Activated CD4-positive, alpha-beta T cell treated with anti-CD3 and anti-CD28 coated beads for 48 hours (primary cell): ENCODE data around the gene AFDN.
"Not testable (repeated sequence)": the region's sequence is repeated elsewhere in the genome, so short reads cannot be mapped to it uniquely, and the experiment has no call there.

Source experiments
- DNase-seq: peaks from one replicate; pipeline ENCODE4 v3.0.0-alpha.2; 2020

Gene AFDN

GRCh38 chr6:167985911-167986595 lies 159.3 kb downstream of the AFDN start:
- DNase-seq, result no peak

- no peak for DNase-seq
Observed at GRCh38 chr6:167987396-167988153, 160.9 kb downstream of the AFDN start.

- DNase-seq, result no peak
Observed at GRCh38 chr6:167988154-167988495, 161.4 kb downstream of the AFDN start.

GRCh38 chr6:167988945-167989841 lies 162.5 kb downstream of the AFDN start:
- DNase-seq, result no peak

- no peak for DNase-seq
Observed at GRCh38 chr6:167990016-167990945, 163.6 kb downstream of the AFDN start.

- DNase-seq, result no peak
Observed at GRCh38 chr6:167993169-167993568, 166.5 kb downstream of the AFDN start.

DNA sequence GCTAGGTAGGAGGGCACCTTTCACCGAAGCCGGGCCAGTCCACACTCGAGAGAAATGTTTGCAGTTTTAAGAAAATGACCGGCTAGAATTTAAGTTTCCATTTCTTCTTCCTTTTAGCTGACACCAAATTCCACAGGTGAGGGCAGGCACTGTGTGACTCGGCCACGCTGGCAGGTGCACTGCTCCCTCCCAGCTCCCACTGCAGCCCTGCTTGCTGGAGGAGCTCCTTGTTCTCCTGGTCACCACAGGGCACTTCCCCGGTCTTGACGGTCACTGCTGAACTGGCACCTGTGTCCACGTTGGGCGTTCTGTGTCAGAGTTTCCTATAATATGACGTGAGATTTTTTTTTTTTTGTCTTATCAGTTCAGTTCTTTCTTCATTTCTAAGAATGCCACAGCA lies 167.1 kb downstream of the AFDN start:
- no peak for DNase-seq

- DNase-seq, result no peak
Observed at GRCh38 chr6:167995302-167995701, 168.6 kb downstream of the AFDN start.

DNA sequence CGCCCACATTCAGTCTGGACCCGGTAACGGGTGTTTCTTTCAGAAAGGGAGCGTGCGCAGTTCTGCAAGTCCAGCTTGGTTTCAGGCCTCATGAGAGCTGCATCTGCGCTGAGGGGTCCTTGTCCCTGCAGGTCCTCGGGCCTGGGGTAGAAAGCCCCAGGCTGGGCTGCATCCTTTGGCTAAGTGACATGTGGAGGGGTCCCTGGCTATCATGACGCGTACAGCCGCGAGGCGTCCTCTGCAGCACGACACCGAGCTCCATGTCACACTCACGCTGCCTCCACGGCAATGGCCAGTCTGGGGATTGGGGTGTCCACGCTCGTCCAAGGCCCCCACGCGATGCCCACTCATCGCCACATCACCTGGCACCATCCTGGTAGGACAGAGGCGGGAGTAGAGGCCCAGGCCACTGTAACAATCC lies 169.0 kb downstream of the AFDN start:
- no peak for DNase-seq

DNA sequence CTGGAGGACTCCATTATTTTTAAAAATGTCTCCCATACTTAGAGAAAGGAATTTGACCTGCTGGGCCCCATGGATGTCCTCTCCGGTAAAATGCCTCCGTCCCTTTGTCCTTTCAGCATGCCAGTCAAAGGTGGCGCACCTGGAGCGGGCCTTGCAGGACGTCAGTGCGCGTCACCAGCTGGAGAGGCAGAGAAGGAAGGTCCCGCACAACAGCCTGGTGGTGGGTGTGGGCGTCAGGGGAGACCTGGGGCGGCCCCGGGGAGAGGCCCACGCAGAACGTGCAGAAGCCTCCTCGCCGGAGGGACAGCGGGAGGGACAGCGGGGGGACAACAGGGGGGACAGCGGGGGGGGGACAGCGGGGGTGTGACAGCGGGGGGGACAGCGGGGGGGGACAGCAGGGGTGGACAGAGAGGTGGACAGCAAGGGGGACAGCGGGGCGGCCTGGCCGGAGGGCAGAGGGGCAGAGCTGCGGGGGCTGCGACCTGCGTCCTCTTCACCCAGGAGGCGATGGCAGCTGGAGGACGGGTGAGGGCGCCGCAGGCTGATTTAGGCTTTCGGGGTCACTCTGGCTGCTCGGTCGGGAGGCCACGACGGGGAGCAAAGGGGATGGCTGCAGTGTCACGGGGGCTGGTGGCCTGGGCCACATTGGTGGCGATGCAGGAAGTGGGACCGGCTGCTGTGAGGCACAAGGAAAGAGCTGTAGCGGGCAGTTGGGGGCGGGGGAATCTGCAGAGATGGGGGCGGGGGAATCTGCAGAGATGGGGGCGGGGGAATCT lies 169.9 kb downstream of the AFDN start:
- DNase-seq, result no peak

GRCh38 chr6:167997642-167998041 lies 170.9 kb downstream of the AFDN start, which contains the start of gene KIF25:
KIF25 (plus strand) TSS chr6:167997671; CDS start chr6:168029586, 31,915 bp downstream.
- DNase-seq, result no peak

GRCh38 chr6:167998215-167998614 lies 171.5 kb downstream of the AFDN start:
- no peak for DNase-seq

DNA sequence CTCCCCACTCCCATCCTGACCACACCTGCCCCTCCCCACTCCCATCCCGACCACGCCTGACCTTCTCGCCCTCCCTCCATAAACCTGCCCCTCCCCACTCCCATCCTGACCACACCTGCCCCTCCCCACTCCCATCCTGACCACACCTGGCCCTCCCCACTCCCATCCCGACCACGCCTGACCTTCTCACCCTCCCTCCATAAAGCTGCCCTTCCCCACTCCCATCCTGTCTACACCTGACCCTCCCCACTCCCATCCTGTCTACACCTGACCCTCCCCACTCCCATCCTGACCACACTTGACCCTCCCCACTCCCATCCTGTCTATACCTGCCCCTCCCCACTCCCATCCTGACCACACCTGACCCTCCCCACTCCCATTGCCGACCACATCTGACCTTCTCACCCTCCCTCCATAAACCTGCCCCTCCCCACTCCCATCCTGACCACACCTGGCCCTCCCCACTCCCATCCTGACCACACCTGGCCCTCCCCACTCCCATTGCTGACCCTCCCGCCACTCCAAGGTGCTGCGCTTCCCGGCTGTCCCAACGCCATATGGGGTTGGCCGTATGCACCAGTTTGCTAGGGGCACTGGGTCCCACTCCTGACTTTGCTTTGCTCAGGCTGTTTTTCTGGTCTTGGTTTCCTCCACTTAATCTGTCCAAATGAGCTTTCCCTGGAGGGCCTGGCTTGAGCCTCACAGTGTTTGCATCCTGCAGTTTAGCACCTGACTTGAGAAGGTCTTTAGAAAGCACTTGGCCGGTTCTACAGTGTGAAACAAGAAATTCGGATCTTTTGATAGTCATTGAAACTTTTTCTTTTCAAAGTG lies 173.7 kb downstream of the AFDN start:
- DNase-seq, result no peak

GRCh38 chr6:168001029-168001332 lies 174.3 kb downstream of the AFDN start:
- no peak for DNase-seq

- not testable (repeated sequence) for DNase-seq
Observed at GRCh38 chr6:168001514-168001913, 174.8 kb downstream of the AFDN start.

DNA sequence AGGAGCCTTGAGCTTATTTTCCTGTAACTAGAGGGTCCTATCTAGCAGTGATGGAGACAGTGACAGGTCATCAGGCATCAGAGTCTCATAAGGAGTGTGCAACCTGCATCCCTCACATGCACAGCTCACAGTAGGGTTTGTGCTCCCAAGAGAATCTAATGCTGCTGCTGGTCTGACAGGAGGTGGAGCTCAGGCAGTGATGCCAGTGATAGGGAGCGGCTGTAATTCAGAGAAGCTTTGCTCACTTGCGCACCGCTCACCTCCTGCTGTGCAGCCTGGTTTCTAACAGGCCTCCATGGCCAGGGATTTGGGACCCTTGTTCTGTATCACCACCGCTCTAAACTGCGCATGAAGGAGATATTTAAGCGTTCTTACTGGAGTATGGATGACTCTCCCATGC lies 176.1 kb downstream of the AFDN start:
- no peak for DNase-seq

GRCh38 chr6:168004023-168004422 lies 177.3 kb downstream of the AFDN start:
- DNase-seq, result no peak

DNA sequence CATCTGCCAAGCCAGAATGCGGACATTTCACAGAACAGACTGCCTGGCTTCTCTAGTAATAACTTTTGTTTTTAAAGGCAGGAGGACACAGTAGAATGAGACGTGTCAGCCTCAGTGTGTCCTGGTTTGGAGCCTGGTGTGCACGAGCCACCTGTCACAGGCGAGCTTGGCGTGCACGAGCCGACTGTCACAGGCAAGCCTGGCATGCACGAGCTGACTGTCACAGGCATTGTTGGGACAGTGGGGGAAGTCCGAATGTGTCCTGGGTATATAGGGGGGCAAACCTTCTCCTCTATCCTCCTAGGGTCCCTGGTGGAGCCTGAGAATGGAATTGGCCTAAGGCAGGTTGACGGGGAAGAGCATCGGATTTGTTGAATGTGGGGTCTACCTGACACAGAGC lies 178.2 kb downstream of the AFDN start:
- no peak for DNase-seq

- no peak for DNase-seq
Observed at GRCh38 chr6:168005796-168006195, 179.1 kb downstream of the AFDN start.

DNA sequence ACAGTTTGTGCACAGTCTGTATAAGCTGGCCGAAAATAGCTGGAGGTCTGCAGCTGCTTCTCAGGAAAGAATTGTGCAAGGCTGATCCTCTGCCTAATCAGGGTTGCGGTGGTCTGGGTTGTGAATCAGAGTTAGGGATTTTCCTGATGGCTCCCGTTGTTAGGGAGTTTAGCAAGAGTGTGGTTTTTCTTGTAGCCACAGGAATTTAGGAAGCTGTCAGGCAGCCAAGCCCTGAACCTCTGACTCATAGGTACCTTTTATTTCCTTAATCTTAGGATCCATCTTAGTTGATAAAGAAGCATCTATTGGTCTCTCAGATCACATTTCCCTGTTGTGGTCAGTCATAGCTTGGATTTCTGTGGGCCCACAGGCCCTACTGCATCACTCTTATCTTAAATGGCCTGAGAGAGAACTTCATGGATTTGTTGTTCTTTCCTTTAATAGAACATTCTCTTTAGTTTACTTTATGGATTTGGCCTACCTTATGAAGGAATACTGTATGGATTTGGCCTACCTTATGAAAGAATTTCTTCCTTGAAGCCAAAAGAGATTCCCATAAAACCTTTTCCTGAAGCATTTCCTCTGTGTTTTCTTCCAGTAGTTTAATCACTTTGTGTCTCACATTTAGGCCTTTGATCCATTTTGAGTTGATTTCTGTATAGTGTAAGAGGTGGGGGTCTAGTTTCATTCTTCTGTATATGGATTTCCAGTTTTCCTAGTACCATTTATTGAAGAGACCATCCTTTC lies 181.1 kb downstream of the AFDN start:
- DNase-seq, result no peak
